ENCODE measurements around the gene SLC37A2. TPM values are rescaled to one million over a fixed set of nuclear protein-coding genes. Genes with fewer than 3 reads are reported as not detected.

SLC37A2 gene
- total RNA-seq, 1 donor from 2014 or later, result 0.15 TPM

DNA sequence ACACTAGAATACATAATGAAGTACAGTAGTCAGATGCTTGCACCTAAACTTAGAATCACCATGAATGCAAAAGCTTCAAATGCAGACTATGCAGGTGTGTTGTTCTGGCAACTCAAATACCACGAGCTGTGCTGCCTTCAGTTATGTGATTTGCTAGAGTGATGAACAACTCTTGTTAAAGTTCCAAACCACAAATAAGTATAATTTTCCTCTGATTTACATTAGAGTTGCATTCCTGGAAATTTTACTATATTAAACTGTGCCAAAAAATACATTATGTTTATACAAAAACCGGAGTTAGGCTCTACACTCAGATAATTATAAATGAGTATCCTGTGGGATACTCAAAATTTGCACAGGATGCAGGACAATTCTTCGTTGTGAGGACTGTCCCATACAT is 45.4 kb downstream of the SLC37A2 start:
- intact Hi-C loops (cut with micrococcal nuclease), result no loop called here

DNA sequence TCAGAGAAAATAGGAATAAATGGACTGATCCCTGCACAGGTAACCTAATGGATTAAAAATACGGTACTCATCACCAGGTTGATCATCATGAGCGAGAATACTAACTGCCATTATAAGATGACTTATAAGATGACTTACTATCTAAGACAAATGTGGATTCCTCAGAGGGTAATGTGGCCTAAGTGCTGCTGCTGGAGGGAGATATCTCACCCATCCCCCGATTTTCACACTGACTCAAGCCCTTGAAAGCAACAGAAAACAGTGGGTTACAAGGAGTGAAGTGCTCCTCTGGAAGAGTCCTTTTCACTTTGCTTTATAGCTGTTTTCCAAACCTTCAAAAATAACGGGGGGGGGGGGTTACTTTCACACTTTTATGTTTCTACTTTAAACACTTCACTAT is 47.4 kb downstream of the SLC37A2 start:
- intact Hi-C loops (cut with micrococcal nuclease), result loop anchor here (2.0 to 5.0 kb wide), 5 partner anchors 363 to 1157 kb away; partner anchors contain the start of genes CDON, FAM118B, FOXRED1 and RPUSD4

DNA sequence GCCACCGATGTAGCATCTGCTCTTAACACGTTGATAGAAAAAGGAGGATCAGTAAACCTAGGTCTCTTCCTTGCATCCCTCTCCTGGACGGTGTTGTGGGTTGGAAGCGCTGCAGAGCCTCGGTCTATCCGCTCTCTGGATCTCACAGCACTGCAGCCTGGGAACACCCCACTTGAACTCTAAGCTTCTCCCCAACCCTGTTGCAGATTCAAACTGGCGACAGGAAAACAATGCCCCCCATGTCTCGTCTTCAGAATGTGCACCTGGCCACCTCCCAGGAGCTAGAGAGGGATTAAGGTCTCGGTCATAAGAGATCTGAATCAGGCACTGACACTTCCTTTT is 47.9 kb downstream of the SLC37A2 start:
- intact Hi-C loops (cut with micrococcal nuclease), result loop anchor here (1.0 to 5.0 kb wide), 20 partner anchors 30 to 1156 kb away; partner anchors contain the start of genes CCDC15, CDON, CHEK1 and FAM118B

DNA sequence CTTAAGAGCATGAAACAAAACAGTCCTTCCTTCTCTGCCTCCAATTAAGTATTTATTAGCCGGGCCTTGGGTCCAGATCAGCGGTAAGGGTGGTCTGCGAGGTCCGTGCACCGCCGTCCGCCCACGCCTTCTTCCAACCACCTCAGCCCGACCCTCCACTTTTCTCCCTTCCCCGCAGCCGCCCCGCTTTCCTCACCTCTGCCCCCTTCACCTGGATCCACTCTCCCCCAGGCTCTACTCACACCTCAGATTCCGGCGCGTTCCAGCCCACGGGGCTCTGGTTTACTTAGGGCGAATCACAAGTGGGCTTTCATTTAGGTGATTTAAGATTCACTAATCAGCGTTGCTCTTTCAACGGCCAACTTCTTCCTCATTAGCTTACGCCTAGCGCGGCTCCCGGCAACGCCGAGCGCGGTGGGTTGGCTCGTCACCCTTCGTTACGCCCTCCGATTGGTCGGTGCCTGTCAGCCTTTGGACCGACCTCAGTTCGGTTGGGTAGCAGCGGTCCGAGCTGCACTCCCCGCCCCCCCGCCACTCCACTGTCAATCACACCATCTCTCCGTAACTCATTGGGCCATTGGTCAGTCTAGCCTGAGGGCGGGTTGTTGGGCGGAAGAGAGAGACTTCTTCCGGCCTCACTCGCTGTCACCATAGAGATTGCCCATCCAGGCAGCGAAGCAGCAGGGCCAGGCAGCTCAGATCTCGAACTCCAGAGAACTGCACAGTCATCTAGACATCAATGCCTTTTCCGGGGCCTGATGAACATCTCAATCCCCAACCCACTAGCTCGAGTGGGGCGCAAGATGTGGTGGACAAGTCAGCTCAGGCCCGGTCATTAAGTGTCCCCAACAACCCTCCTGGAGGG is 48.5 kb downstream of the SLC37A2 start, which contains the start of gene TMEM218:
Gene TMEM218, minus strand, starts transcription at position 284 of the 865 bp plus-strand sequence. CDS start 9,385 bp downstream, outside the sequence.
- intact Hi-C loops (cut with micrococcal nuclease), result loop anchor here (1.0 to 5.0 kb wide), 20 partner anchors 30 to 1156 kb away; partner anchors contain the start of genes CCDC15, CDON, CHEK1 and FAM118B

DNA sequence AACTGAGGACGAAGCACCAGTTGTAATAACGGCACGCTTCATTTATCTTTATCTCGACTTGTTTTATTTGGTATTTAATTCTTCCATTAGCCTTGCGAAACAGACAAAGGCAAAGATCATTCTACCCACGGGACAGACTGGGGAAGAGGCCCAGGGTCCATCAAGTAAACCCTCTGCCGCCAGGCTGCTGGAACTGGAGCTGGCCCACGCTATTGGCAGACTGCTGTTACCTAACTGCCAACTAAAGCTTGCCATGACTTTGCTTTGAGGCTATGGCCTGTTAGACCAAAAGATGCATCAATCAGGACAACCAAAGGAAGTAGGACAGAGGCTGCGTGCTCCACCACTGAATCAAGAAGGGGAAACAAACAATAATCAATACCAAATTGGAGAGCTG is 49.1 kb downstream of the SLC37A2 start:
- intact Hi-C loops (cut with micrococcal nuclease), result loop anchor here (5.0 kb wide), 4 partner anchors 365 to 1155 kb away; partner anchors contain the start of genes FAM118B, FOXRED1, RPUSD4 and SRPRA

GRCh38 chr11:125114518-125114917 is 51.4 kb downstream of the SLC37A2 start:
- intact Hi-C loops (cut with micrococcal nuclease), result loop anchor here (5.0 kb wide), 4 partner anchors 367 to 1153 kb away; partner anchors contain the start of genes FAM118B, FOXRED1, RPUSD4 and SRPRA

- intact Hi-C loops (cut with micrococcal nuclease), result no loop called here
Observed at GRCh38 chr11:125117429-125117828, 54.3 kb downstream of the SLC37A2 start.

- intact Hi-C loops (cut with micrococcal nuclease), result no loop called here
Observed at GRCh38 chr11:125123194-125123946, 60.3 kb downstream of the SLC37A2 start.

DNA sequence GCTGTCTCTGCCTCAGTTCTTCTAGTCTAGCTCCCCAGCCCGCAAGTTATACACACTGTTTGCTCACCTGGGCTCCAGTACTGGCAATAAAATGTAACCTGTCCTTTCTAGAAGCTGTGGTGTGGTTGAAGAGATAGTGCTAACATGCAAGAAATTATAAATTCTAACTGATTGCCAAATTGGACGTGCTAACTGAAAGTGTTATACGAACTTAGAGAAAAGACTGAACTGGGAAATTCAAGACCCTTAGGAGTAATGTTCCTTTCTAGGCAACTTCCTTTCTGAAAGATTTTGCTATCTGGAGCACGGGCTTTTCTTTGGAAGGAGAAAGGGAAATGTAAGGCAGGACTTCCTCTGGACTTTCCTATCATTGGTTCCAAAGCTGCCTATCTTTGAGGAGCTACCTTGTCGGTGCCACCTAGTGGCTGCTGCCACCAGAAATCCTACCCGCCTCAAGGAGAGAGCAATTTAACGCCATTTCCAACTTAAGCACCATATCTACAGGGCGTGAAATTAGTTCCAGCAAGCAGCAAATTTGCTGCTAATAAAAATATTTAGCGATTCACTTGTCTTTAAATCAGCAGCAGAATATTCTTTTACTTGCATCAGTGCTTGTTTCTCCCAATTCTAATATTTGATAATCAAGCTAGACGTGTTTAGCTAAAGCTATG is 61.0 kb downstream of the SLC37A2 start:
- intact Hi-C loops (cut with micrococcal nuclease), result loop anchor here (1.0 kb wide), 1 partner anchor 162 kb away; no protein-coding TSS in a partner anchor

GRCh38 chr11:125124618-125124992 is 61.5 kb downstream of the SLC37A2 start:
- intact Hi-C loops (cut with micrococcal nuclease), result loop anchor here (1.0 kb wide), 1 partner anchor 162 kb away; no protein-coding TSS in a partner anchor

DNA sequence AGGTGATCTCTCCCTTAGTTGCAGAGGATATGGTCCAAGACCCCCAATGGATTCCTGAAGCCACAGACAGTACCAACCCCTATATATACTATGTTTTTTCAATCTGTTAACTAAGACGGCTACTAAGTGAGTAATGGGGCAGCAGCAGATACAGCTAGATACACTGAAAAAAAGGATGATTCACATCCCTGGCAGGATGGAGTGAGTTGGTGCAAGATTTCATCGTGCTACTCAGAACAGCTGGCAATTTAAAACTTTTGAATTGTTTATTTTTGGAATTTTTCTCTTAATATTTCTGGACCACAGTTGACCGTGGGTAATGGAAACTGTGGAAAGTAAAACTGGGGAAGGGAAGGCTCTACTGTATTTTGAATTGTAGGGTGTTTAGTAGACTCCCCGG is 65.3 kb downstream of the SLC37A2 start:
- intact Hi-C loops (cut with micrococcal nuclease), result no loop called here

GRCh38 chr11:125129316-125129993 is 66.3 kb downstream of the SLC37A2 start:
- intact Hi-C loops (cut with micrococcal nuclease), result no loop called here

GRCh38 chr11:125132071-125132470 is 69.0 kb downstream of the SLC37A2 start:
- intact Hi-C loops (cut with micrococcal nuclease), result no loop called here

DNA sequence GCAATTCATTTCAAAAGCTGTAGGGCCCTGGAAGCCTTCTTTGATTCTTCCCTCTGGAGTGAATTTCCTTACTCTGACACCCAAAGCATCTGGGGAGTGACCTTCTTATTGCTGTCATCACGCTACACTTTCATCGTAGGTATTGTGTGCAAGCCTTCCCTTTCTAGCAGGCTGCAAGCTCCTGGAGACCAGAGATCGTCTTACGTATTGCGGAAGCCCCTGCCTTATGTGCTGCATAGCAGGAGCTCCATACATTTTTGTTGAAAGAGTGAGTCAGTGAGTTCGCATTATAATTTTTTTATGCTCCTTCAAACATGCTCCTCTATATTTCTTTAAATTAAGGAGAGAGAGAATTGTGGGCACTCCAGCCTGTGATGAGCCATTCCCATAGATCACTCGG is 69.5 kb downstream of the SLC37A2 start:
- intact Hi-C loops (cut with micrococcal nuclease), result no loop called here

- intact Hi-C loops (cut with micrococcal nuclease), result no loop called here
Observed at GRCh38 chr11:125136001-125136400, 72.9 kb downstream of the SLC37A2 start.

DNA sequence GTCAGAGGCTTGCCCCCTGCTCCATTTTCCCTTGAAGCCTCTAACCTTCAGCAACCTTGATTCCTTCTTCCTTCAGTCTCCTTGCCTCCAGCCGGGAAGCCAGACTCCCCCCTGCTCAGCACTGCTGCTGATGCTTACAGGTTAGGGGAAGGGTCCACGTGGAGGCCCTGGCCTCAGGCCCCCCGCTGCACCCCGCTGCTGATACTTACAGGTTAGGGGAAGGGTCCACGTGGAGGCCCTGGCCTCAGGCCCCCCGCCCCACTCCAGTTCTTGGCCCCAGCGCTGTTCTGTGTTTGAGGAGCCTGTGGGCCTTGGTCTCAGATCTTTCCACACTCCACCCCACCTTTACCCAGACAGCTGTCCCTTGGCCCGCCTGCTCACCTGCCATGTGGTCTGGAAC is 75.9 kb downstream of the SLC37A2 start:
- intact Hi-C loops (cut with micrococcal nuclease), result no loop called here

DNA sequence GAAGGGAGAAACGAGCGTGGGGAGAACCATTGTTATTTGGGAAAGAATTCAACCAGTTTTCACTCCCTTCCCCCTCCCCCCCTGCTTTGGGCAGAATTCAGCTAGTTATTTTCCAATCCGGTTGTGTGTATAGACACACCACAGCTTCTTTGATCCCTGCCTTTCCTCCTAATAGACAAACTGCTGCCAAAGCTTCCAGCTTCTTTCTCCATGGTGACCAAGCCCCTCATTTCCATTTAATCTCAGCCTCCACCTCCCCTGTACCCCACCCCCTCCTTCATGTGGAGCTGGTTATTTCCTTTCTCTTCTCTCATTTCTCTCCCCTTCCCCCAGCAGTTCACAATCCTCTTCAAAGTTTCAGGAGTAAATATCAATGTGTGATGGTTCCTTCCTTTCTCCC is 76.7 kb downstream of the SLC37A2 start:
- intact Hi-C loops (cut with micrococcal nuclease), result loop anchor here (2.0 kb wide), 1 partner anchor 263 kb away; no protein-coding TSS in a partner anchor
